Gastrocnemius medialis (tissue), 4 donors: ENCODE results near the gene CD40LG. TPM values are rescaled to one million over a fixed set of nuclear protein-coding genes. Genes with fewer than 3 reads are reported as not detected.

Experiments used
- ATAC-seq, 2 donors: fragments of 150-250 bp; one replicate each; pipeline ENCODE4 v1.9.1; 2016
- DNase-seq, 2 donors: peaks; one replicate each; pipeline ENCODE4 v3.0.0-alpha.2; 2019
- H3K27ac ChIP-seq, 4 donors: fragments of 200-600 bp; sonication (generic); 1 replicate in 1 of 4; 2 replicates in 3 of 4; pipeline ENCODE4 v1.5.1; 2016 to 2018; ENCODE audit warnings: mild to moderate bottlenecking in 2 of 4, moderate library complexity in 1 of 4
- H3K27me3 ChIP-seq, 3 donors: fragments of 200-600 bp; sonication (generic) in 2 of 3; 1 replicate in 1 of 3; 2 replicates in 2 of 3; pipeline versions ENCODE4 v1.5.1 to v1.6.0; 2016 to 2019; ENCODE audit warnings: mild to moderate bottlenecking in 1 of 3, moderate library complexity in 1 of 3
- H3K36me3 ChIP-seq, 2 donors: fragments of 200-600 bp; sonication (generic) in 1 of 2; one replicate each; pipeline ENCODE4 v1.5.1; 2017 to 2018
- H3K4me1 ChIP-seq, 2 donors: fragments of 200-600 bp; sonication (generic) in 1 of 2; one replicate each; pipeline ENCODE4 v1.5.1; 2016 to 2017; ENCODE audit warnings: mild to moderate bottlenecking in 2 of 2
- H3K4me3 ChIP-seq, 4 donors: fragments of 200-600 bp; sonication (generic) in 3 of 4; 1 replicate in 1 of 4; 2 replicates in 3 of 4; pipeline ENCODE4 v1.5.1; 2016 to 2019; ENCODE audit warnings: mild to moderate bottlenecking in 2 of 4
- H3K9me3 ChIP-seq, 3 donors: fragments of 200-600 bp; sonication (generic) in 2 of 3; 1 replicate in 1 of 3; 2 replicates in 2 of 3; pipeline ENCODE4 v1.5.1; 2016 to 2019
- POLR2A ChIP-seq, 2 donors: fragments of 450-650 bp; IDR thresholded peaks; one replicate each; pipeline ENCODE4 v1.6.1; 2017; ENCODE audit warnings: antibody characterized with exemption in 2 of 2, mild to moderate bottlenecking in 2 of 2, moderate library complexity in 2 of 2
- in situ Hi-C, 4 donors: fragments of 200-750 bp; cut with MboI; loops; one replicate each; pipeline versions ENCODE4 v1.15.0 to v1.8.0; 2017; ENCODE audit warnings: low sequenced_read_pairs in 4 of 4
- intact Hi-C: fragments of 100-400 bp; cut with DNase I; formaldehyde crosslinking; loops from one replicate; pipeline ENCODE4 v1.15.1; 2023; ENCODE audit warnings: low total_unique reads
- total RNA-seq, 4 donors: library from RNA; depleted of rRNA; stranded (reverse); fragments of >200 nt; gene quantifications; one replicate each; pipeline versions ENCODE4 v1.1.0 to v1.2.3, GENCODE V29; 2016
- TF ChIP-seq, protein P1 (sequence below), 5 experiments: fragments of 450-650 bp in 3 of 5; fragments of 200-600 bp in 2 of 5; sonication (generic) in 2 of 5; IDR thresholded peaks in 4 of 5; conservative IDR thresholded peaks in 1 of 5; 1 replicate in 4 of 5; 2 replicates in 1 of 5; pipeline ENCODE4 v1.5.1; 2016 to 2019; ENCODE audit warnings: antibody characterized with exemption in 5 of 5, mild to moderate bottlenecking in 3 of 5, moderate library complexity in 3 of 5

The CD40LG gene
- total RNA-seq, 4 donors from 2014 or later: 0.23 TPM; not detected in 3

DNA sequence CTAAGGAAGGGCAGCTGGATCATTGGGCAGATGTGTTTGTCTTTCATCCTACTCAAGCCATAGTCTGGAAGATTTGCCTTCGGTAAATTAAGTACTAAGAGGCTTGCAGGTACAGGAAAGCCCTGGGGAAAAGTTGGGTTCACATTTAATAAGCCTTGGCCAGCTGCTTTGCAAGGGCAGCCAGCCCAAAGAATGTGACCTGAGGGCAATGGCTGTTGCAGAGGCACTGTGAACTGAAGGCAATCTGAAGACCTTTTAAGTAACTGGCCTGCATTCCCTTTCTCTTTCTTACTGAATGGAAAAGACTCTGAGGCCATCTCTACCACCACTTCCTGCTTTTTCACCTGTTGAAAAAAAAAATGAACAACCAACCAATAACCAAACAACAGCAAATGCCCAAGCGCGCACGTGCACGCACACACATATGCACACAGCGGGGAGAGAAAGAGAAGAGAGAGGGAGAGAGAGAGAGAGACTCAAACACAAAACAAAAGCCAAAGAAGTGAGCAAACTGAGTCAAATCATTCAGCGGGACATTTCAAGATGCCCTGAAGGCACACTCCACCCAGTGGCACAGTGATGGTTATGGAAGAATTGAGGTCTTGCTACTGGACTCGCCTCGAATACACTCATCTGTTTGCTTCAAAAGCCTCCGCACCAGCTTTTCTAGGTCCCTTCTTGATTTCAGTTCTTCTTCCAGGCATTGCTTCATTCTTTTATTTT, 19.6 kb downstream of the CD40LG start:
- no peak for DNase-seq
- intact Hi-C loops (no loop called here), in situ Hi-C loops (no loop called here)
- Histone ChIP-seq H3K4me3 (no peak overlapping the region), H3K36me3 (peaks cover 0 to 48% of the 10 kb centered on the region in 2 donors), H3K9me3 (peaks cover 0 to 5% (median 0%) of the 10 kb centered on the region in 3 donors), H3K27me3 (no peaks in the 10 kb centered on the region), H3K4me1 (no peaks in the 10 kb centered on the region), H3K27ac (no peak overlapping the region)
- TF ChIP-seq, protein P1, sequence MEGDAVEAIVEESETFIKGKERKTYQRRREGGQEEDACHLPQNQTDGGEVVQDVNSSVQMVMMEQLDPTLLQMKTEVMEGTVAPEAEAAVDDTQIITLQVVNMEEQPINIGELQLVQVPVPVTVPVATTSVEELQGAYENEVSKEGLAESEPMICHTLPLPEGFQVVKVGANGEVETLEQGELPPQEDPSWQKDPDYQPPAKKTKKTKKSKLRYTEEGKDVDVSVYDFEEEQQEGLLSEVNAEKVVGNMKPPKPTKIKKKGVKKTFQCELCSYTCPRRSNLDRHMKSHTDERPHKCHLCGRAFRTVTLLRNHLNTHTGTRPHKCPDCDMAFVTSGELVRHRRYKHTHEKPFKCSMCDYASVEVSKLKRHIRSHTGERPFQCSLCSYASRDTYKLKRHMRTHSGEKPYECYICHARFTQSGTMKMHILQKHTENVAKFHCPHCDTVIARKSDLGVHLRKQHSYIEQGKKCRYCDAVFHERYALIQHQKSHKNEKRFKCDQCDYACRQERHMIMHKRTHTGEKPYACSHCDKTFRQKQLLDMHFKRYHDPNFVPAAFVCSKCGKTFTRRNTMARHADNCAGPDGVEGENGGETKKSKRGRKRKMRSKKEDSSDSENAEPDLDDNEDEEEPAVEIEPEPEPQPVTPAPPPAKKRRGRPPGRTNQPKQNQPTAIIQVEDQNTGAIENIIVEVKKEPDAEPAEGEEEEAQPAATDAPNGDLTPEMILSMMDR (IDR thresholded peaks at IDR 0.05 in 4 of 5, conservative IDR thresholded peaks at IDR 0.05 in 1 of 5): no peak
- TF ChIP-seq POLR2A (IDR thresholded peaks at IDR 0.05): no peak
- ATAC-seq: no peak

DNA sequence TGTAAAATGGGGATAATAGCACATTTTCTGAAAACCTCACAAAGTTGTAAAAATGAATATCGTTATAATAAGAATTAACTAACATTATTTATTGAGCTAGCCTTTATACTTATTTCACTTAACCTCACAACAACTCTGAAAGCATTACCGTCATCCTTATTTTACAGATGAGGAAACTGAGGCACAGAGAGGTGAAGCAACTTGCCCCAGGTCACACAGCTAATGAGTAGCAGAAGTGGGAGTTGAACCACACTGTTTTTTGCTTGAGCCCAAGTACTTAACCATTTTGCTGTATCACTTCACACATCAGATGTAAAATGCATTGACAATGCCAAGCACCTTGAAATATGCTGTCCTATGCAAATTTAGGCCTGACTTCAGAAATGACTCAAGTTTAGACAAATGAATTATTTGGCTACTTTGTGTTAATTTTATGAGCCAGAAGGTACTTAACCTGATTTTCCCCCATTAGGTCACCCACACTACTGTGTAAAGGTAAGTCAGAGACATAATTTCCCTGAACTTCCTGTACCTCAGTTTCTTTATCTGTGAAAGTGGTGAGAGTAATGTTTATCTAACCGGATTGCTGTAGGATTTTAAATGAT, 23.1 kb downstream of the CD40LG start:
- ATAC-seq (no peak), DNase-seq (no peak)
- Histone ChIP-seq H3K27ac (no peak overlapping the region), H3K4me3 (no peak overlapping the region), H3K27me3 (no peaks in the 10 kb centered on the region), H3K9me3 (no peaks in the 10 kb centered on the region), H3K4me1 (no peaks in the 10 kb centered on the region), H3K36me3 (peaks cover 0 to 50% of the 10 kb centered on the region in 2 donors)
- intact Hi-C loops: no loop called here
- in situ Hi-C loops: no loop called here
- TF ChIP-seq, protein P1 (IDR thresholded peaks at IDR 0.05 in 4 of 5, conservative IDR thresholded peaks at IDR 0.05 in 1 of 5): no peak
- TF ChIP-seq POLR2A (IDR thresholded peaks at IDR 0.05): no peak

DNA sequence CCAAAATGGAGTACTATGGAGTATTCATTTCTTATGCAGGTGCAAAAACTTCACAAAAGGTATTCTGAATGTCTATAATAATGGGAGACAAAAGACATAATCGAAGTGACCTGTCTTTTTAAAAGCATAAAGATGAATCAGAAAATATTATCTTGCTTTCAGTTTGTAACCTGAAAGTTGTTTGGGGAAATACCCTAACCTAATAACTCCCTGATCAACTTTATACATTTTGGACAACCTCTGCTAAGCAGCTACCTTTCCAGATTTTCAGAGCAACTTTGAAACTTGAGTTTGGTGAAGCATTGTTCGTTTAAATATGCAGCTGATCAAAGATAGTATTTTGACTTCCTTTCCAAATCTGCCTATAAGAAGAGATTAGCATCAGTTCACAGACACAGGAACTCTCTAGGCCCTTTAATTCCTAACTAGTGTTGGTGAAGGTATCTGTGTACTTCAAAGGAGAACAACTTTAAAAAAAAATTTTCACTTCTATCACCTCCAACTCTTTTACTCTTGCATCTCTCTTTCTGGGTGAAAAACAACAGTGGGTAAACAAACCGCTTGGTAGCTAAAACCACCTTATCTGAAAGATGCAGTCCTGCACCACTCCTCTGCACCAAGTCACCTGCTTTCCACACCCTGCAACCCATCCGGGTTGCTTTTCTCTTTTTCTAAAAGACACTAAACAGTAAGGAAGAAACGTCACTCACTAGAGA, 26.5 kb downstream of the CD40LG start:
- no peak for ATAC-seq
- no peaks in the 10 kb centered on the region for H3K27me3 ChIP-seq
- DNase-seq: no peak
- H3K36me3 ChIP-seq: peaks cover 0 to 29% of the 10 kb centered on the region in 2 donors
- H3K4me1 ChIP-seq: no peaks in the 10 kb centered on the region
- TF ChIP-seq, protein P1 (IDR thresholded peaks at IDR 0.05 in 4 of 5, conservative IDR thresholded peaks at IDR 0.05 in 1 of 5): no peak
- no peak for TF ChIP-seq POLR2A (IDR thresholded peaks at IDR 0.05)
- intact Hi-C loops (no loop called here), in situ Hi-C loops (no loop called here)
- no peaks in the 10 kb centered on the region for H3K9me3 ChIP-seq
- H3K4me3 ChIP-seq: no peak overlapping the region
- no peak overlapping the region for H3K27ac ChIP-seq

DNA sequence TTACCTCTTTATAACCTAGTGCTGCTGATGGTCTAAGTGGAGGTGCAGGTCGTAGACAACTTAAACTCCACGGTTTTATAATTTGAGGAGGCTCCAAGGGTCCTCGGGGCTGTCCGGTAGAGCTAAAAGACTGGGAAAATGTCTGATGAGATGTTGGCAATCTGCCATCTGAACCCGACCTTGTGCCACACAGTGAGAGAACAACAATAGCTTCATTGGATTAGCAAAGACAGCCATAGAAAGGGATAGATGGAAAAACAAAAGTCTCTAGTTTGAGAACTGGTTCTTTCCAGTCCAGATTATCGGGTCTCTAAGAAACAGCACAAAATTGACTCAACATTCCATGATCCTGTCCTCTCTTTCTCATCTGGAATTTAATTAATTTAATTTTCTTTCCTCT, 31.6 kb downstream of the CD40LG start:
- no peaks in the 10 kb centered on the region for H3K27me3 ChIP-seq
- H3K36me3 ChIP-seq: peaks cover 0 to 4% of the 10 kb centered on the region in 2 donors
- in situ Hi-C loops: no loop called here
- DNase-seq: no peak
- TF ChIP-seq, protein P1 (IDR thresholded peaks at IDR 0.05 in 4 of 5, conservative IDR thresholded peaks at IDR 0.05 in 1 of 5): no peak
- no peak for TF ChIP-seq POLR2A (IDR thresholded peaks at IDR 0.05)
- intact Hi-C loops: no loop called here
- no peak overlapping the region for H3K4me3 ChIP-seq
- no peaks in the 10 kb centered on the region for H3K9me3 ChIP-seq
- H3K4me1 ChIP-seq: no peaks in the 10 kb centered on the region
- no peak overlapping the region for H3K27ac ChIP-seq
- no peak for ATAC-seq
